ENCODE measurements around the gene ALPK3.

DNA sequence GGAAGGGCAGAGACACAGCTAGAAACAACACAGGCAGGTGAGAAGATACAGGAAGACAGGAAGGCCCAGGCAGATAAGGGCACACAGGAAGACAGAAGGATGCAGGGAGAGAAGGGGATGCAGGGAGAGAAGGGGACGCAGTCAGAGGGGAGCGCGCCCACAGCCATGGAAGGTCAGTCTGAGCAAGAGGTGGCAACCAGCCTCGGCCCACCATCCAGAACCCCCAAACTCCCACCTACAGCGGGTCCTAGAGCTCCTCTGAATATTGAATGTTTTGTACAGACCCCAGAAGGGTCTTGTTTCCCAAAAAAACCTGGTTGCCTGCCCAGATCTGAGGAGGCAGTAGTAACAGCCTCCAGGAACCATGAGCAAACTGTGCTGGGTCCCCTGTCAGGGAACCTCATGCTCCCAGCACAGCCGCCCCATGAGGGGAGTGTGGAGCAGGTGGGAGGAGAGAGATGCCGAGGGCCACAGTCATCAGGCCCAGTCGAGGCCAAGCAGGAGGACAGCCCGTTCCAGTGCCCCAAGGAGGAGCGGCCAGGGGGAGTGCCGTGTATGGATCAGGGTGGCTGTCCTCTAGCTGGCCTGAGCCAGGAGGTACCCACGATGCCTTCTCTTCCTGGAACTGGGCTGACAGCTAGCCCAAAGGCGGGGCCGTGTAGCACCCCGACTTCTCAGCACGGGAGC lies 39.7 kb downstream of the ALPK3 start:
- TF ChIP-seq, protein P1, sequence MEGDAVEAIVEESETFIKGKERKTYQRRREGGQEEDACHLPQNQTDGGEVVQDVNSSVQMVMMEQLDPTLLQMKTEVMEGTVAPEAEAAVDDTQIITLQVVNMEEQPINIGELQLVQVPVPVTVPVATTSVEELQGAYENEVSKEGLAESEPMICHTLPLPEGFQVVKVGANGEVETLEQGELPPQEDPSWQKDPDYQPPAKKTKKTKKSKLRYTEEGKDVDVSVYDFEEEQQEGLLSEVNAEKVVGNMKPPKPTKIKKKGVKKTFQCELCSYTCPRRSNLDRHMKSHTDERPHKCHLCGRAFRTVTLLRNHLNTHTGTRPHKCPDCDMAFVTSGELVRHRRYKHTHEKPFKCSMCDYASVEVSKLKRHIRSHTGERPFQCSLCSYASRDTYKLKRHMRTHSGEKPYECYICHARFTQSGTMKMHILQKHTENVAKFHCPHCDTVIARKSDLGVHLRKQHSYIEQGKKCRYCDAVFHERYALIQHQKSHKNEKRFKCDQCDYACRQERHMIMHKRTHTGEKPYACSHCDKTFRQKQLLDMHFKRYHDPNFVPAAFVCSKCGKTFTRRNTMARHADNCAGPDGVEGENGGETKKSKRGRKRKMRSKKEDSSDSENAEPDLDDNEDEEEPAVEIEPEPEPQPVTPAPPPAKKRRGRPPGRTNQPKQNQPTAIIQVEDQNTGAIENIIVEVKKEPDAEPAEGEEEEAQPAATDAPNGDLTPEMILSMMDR (conservative IDR thresholded peaks at IDR 0.05; ENCODE audit: low read depth in 2 of 2) = no peak
- TF ChIP-seq POLR2AphosphoS5 (IDR thresholded peaks at IDR 0.05; ENCODE audit: low read depth) (no peak), EZH2 (IDR thresholded peaks at IDR 0.05; ENCODE audit: low read depth, unreplicated experiment) (no peak), EZH2phosphoT487 (IDR thresholded peaks at IDR 0.05; ENCODE audit: unreplicated experiment) (no peak), NANOG (IDR thresholded peaks at IDR 0.05; ENCODE audit: borderline replicate concordance) (no peak)
- TF ChIP-seq, protein P2, sequence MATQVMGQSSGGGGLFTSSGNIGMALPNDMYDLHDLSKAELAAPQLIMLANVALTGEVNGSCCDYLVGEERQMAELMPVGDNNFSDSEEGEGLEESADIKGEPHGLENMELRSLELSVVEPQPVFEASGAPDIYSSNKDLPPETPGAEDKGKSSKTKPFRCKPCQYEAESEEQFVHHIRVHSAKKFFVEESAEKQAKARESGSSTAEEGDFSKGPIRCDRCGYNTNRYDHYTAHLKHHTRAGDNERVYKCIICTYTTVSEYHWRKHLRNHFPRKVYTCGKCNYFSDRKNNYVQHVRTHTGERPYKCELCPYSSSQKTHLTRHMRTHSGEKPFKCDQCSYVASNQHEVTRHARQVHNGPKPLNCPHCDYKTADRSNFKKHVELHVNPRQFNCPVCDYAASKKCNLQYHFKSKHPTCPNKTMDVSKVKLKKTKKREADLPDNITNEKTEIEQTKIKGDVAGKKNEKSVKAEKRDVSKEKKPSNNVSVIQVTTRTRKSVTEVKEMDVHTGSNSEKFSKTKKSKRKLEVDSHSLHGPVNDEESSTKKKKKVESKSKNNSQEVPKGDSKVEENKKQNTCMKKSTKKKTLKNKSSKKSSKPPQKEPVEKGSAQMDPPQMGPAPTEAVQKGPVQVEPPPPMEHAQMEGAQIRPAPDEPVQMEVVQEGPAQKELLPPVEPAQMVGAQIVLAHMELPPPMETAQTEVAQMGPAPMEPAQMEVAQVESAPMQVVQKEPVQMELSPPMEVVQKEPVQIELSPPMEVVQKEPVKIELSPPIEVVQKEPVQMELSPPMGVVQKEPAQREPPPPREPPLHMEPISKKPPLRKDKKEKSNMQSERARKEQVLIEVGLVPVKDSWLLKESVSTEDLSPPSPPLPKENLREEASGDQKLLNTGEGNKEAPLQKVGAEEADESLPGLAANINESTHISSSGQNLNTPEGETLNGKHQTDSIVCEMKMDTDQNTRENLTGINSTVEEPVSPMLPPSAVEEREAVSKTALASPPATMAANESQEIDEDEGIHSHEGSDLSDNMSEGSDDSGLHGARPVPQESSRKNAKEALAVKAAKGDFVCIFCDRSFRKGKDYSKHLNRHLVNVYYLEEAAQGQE (IDR thresholded peaks at IDR 0.05; ENCODE audit: unreplicated experiment) = no peak

All from GM23338 (cell line).